Stimulated activated CD8-positive, alpha-beta memory T cell treated with anti-CD3 and anti-CD28 coated beads, Interleukin-15, amount 100 ng/mL, for 24 hours (primary cell): ENCODE results near the gene MAP3K10.

ENCODE experiments used
- DNase-seq: peaks from one replicate; pipeline ENCODE4 v3.0.0-alpha.2; 2020; ENCODE audit warnings: low read depth

The MAP3K10 gene

DNA sequence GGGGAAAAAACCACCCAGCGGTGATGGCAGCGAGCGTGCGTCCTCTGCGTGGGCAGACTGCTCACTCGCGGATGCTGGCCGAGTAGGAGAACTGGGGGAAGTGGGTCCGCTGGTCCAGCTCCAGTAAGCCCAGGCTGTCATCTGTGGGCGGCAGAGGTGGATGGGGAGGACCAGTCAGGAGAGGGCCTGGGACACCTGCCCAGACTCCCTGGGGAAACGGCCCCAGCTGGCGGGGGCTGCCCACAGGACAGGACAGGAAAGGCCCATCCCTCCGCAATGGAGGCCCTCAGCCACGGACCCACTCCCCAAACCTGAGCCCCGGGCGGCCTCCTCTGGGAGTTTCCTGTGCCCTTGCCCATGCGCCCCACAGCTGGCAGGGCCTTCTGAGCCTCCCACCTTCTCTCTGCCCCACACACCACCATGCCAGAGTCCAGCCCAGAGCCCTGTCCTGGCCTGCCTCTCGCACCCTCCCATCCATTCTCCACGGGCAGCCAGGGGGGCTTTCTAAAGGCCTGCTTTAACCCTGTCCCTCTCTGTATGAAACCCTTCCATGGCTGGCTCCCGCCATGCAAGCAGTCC, 42.7 kb downstream of the MAP3K10 start:
- no peak for DNase-seq

DNA sequence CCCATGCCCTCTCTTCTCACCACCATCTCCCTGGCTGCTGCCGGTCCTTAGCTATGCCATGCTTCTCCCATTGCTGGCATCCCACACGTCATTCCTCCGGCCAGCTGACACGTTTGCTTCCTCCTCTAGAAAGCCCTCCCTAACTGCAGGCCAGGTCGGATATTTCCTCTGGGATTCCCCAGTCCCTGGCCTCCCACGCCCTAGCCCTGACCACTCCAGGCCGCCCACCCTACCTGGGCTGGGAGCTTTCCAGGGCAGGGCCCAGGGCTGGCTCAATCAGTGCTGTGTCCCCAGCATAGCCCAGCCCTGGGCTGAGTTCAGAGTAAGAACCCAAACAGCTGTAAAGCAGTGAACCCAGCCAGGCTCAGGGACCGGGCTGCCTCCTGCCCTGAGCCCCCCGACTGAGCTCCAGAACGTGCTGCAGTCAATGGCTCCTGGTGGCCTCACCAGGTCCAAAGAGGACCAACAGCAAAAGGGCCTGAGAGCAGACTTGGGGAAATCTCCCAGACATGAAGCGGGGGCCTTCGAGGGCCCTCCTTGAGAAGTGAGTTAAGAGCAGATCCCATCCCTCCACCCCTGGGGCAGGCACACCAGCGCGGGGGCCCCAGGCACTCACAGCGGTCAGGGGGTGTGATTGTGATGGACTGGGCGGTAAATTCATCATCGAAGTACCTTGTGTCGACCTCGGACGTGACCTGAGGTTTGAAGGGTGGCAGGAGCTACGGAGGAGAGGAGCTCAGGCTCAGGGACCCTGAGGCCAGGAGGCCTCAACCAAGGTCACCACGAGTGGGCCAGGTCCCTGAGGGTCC, 43.4 kb downstream of the MAP3K10 start:
- no peak for DNase-seq

DNA sequence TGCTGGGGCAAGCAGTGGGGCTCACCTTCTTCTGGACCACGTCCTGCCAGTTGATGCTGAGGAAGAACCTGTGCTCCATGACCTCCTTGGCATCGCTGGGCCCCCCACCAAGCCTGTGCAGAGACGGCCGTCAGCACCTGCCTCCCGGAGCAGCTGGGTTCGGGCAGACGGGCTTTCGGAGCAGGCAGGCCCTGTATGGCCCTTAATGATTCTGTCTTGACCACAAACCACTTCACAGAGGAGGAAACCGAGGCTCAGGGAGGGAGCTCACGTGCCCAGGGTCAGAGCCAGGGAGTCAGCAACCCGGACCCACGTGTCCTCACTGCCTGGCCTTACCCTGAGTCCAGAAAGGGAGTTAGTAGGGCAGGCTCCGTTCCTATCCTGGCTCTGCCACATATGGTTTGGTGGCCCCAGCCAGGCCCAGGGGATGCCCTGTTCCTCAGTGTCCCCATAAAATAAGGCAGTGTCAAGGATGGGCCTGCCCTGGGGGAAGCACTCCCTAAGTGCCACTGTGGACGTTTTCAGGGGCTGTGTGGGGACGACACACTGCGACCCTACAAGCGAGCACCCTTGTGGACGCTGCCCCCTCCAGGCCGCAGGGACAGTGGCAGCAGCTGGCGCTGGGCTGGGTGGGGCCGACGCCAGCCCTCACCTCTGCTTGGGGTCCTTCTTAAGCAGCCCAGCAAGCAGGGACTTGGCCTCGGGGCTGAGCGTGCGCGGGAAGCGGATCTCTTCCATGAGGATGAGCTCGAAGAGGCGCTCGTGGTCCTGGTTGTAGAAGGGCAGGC, 44.2 kb downstream of the MAP3K10 start:
- no peak for DNase-seq

- no peak for DNase-seq
Observed at GRCh38 chr19:40236026-40236355, 44.8 kb downstream of the MAP3K10 start.

- DNase-seq = no peak
Observed at GRCh38 chr19:40236366-40236765, 45.1 kb downstream of the MAP3K10 start.

- no peak for DNase-seq
Observed at GRCh38 chr19:40237791-40238190, 46.6 kb downstream of the MAP3K10 start.

DNA sequence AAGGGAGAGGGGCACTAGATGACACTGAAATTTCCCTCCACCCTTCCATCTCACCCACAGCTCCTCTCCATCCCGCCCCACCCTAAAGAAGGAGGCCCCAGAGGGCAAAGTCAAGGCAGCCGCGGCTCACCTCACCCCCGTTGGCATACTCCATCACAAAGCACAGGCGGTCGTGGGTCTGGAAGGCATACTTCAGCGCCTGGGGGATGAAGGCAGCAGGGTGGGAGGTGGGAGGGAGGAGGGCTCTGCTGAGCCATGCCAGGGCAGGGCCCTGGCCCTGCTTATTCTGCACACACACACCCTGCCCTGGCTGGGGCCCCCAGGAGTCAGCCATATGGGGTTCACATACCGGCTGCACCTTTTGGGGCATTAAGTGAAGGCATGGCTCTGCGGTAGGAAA, 47.5 kb downstream of the MAP3K10 start:
- no peak for DNase-seq

DNA sequence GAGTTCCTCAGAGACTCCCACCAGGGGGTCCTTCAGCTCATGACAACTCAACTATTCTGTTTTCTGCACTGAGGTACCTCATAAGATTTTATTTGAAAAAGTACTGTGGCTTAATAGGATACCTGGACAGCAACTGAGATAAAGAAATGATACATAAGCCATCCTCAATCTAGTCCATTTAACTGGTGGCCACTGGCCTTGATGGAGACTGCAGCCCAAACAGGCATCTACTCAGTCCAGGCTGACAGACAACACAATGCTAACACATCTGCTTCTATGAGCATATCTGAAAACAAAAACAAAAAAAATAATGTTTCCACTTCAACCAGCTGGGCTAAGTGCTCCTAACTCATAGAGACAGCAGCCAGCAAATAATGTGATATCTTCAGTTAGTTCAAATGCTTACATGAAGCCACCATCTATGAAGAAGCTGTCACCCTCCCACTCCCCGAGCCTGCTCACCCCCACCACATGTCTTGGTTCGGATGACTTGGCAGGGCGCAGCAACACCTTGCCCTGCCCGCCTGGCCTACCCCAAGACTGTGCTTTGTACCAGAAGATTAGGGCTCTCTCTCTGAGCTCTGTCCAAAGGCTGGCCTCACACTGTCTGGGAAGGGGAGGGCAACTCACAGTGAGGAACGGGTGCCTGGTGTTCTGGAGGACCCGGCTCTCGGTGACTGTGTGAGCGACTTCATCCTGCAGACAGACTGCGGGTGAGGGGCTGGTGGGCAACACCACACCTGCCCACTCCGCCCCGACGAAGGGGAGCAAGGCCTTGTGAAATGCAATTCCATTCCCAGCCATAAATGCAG, 48.4 kb downstream of the MAP3K10 start:
- DNase-seq = no peak

DNA sequence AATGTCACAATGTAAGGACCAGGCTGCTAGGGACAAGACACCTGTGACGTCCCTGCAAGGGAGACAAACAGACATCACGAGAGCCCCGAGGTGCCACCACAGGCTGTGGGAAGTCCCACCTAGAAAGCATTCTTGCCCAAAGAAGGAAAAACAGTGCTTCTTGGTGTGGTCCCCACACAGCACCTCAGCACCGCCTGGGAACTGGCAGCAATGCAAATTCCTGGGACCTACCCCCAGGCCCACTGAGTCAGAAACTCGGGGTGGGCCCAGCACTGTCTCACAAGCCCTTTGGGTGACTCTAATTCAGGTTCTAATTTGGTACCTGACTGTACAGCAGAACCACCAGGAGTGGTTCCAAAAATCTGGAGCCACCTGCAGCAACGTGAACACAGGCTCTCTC, 49.1 kb downstream of the MAP3K10 start:
- DNase-seq = no peak

- DNase-seq = no peak
Observed at GRCh38 chr19:40241125-40241808, 50.0 kb downstream of the MAP3K10 start.

GRCh38 chr19:40241809-40242384, 50.7 kb downstream of the MAP3K10 start:
- no peak for DNase-seq

DNA sequence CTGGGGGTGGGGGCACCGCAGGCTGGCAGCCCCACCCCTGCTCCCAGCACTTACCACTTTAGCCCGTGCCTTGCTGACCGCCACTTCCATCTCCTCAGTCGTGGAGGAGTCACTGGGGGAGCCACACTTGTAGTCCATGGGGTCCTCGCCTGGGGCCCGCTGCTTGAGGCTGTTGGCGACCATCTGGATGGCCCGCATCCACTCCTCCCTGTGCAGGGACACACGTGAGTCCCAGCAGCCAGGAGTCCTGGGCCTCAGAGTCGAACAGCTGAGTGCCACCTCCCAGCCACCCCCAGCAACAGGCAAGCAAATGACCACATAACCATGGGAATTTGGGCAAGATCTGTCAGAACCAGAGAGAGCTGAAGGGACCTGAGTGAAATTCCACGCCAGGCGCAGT, 51.3 kb downstream of the MAP3K10 start:
- no peak for DNase-seq

DNA sequence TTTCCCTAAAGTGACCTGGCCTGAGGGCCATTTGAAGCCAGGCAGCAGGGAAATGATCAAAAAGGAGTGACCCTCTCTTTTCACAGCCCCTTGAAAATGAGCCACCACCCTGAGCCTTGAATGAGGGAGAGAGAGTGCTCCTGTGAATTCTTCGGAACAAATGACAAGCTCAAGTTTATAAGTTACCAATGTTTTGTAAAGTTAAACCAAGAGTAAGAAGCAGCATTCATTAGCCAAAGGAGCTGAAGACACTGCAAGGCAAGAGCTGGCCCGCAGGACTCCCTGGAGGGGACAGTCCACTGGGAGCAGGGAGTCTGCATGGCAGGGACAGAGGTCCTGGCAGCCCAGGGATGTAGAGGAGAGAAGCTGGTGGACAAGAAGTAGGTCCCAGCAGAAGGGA, 52.0 kb downstream of the MAP3K10 start:
- no peak for DNase-seq

- no peak for DNase-seq
Observed at GRCh38 chr19:40244579-40245317, 53.5 kb downstream of the MAP3K10 start.

- DNase-seq = no peak
Observed at GRCh38 chr19:40245506-40246128, 54.4 kb downstream of the MAP3K10 start.

DNA sequence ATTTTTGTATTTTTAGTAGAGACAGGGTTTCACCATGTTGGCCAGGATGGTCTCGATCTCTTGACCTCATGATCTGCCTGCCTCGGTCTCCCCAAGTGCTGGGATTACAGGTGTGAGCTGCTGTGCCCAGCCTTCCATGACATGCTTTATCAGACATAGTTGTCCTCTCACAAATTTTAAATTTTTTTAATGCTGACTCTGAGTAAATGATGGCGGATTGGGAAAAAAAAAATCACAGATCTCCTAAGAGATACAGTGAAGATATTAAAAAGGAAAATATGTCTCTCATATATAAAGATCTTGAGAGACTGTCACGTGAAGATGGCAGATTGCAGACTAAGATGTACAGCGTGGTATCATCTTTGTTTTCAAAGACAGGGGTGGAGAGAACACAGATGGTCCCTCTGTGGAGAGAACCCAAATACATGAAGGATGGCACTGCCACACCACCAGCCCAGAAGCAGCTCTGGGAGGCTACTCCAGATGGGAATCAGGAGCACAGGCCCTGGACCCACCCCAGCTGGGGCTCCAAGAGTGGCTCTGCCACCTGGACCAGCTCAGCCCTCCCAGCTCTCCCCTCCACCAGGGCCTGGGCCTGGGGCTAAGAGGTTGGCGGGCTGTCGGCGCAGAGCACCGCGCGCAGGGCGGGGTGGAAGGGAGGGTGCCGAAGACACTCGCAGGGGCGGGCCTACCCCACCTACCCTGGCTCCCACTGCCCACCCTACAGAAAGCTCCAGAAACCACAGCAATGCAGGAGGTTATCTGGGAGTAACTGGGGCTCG, 55.3 kb downstream of the MAP3K10 start:
- DNase-seq = no peak

DNA sequence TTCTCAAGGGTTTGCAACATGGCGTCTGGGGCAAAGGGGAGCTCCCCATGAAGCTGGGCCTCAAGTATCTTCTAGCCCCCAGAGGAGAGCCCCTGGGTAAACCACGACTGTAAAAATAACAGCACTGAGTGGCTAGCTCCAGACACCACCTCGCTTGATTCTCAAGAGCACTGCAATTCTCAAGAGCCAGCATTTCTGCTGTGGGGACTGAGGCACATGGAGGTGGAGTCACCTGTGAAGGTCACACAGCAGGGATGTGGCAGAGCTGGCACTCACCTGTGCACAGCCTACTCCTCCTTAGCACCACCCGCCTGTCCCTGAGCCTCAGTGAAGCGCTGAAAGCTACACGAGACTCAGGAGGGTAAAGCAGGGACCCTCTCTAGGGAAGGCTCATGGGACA, 56.0 kb downstream of the MAP3K10 start:
- DNase-seq = no peak

DNA sequence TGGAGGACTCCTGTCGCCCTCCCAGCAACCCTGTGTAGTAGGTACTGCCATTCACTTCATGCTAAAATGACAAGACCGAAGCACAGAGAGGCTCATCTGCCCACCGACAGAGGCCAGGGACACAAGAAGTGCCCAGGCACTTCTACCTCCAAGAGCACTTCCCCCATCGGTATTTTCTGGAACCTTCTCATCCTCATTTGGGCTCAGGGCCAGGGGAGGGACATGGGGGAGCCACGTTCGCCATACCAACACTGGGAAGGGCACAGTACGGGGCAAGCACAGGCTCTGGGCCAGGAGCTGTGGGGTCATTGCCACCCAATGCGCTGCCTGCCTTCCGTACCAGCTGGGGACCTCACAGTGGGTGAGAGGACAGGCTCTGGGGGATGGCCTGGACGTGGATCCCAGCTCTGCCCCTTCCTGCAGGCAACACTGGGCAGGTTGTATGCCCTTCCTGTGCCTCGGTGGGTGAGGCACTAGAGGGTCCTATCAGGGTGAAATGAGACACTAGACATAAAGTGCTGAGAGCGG, 56.6 kb downstream of the MAP3K10 start:
- DNase-seq = no peak

DNA sequence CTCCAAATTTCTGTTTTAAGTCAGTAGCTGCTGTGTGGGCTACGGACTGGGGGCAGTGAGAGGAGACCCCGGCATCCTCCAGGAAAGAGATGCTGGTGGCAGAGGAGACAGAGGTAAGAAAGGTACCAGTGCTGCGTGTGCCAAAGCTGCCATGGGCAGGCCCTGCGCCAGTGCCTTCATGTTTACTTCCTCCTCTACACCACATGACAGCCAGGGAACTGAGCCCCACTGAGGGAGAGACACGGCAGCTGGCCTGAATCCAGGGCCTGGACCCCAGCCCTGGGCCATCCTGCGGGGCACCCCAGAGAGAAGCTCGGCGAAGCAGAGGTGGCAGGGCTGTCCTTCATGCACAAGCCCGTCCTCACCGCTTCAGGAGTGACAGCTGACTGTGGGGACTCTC, 58.0 kb downstream of the MAP3K10 start:
- DNase-seq = no peak
